ENCODE measurements around the gene RNF115.
"Not testable (repeated sequence)": the region's sequence is repeated elsewhere in the genome, so short reads cannot be mapped to it uniquely, and the experiment has no call there.

RNF115 gene

GRCh38 chr1:145730467-145730866, 93.4 kb downstream of the RNF115 start:
- DNase-seq (ENCODE audit: low read depth) = no peak

GRCh38 chr1:145729666-145730436, 94.0 kb downstream of the RNF115 start:
- no peak for DNase-seq (ENCODE audit: low read depth)

DNA sequence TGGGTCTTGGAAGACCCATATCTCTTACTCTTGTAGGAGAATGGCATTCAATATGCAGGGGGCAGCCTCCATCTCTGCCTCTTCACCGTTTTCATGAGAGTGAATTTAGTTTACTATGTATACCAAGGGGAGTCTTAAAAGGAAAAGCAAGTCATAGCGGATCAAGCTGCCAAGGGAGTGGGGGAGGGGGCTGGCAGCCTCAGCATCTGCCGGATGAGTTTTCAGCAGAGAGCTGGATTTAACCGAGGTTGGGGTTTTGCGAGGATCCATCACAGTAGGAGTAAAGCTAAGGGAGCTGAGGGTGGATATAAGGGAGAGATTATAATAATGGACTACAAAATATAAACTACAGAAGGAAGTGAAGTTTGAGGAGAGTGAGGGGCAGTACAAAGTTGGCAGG, 94.7 kb downstream of the RNF115 start:
- DNase-seq (ENCODE audit: low read depth) = no peak

DNA sequence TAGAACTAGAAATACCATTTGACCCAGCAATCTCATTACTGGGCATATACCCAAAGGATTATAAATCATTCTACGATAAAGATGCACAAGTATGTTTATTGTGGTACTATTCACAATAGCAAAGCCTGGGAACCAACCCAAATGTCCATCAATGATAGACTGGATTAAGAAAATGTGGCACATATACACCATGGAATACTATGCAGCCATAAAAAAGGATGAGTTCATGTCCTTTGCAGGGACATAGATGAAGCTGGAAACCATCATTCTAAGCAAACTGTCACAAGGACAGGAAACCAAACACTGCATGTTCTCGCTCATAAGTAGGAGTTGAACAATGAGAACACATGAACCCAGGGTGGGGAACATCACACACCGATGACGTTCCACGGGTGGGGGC, 97.7 kb downstream of the RNF115 start:
- not testable (repeated sequence) for DNase-seq (ENCODE audit: low read depth)

DNA sequence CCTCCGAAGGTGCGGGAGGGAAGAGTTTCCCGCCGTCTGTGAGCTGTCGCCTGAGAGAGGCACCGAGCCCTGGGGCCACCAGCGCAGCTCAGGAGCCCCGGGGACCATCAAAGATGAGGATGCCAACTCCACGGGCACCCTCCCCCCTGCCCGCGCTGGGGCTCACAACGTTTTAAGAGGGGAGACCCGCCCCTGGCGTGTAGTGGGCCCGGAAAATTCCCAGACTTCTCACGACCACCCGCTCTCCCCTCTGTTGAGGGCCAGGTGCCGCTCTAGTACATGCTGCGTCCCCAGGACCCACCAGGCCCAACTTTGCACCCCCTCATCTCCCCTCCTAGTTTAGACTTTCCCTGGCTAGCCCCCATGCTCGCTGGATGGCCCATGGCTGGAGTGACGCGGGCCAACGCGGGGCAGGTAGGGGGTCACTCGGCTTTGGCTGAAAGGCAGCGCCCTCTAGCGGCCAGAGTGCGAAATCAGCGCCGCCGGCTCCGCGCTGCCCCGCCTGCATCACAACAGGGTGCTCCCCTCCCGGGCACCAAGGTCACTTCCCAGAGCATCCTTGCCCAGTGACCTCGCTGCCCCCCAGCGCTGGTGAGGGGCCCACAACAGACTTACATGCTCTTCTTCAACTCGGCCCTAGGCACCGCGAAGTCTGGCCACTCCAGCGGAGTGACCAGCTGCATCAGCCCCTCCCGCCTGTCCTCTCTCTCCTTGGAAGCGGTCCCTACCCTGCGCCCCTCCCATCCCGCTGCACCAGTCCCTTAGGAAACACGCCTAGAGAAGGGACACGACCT, 102.8 kb downstream of the RNF115 start:
- peak; percentile 22 for DNase-seq (ENCODE audit: low read depth)

- DNase-seq (ENCODE audit: low read depth) = peak; percentile 57
These were observed 103.4 kb downstream of the RNF115 start for GRCh38 chr1:145720556-145720877.

- DNase-seq (ENCODE audit: low read depth) = no peak
These were observed 104.4 kb downstream of the RNF115 start, which contains the start of gene CD160 for GRCh38 chr1:145719230-145720079. Gene CD160, plus strand, starts transcription at chr1:145719499. Its CDS starts 8,829 bp downstream, at chr1:145728328.

GRCh38 chr1:145718465-145718864, 105.4 kb downstream of the RNF115 start:
- DNase-seq (ENCODE audit: low read depth) = not testable (repeated sequence)

- DNase-seq (ENCODE audit: low read depth) = no peak
These were observed 106.1 kb downstream of the RNF115 start for GRCh38 chr1:145717833-145718232.

DNA sequence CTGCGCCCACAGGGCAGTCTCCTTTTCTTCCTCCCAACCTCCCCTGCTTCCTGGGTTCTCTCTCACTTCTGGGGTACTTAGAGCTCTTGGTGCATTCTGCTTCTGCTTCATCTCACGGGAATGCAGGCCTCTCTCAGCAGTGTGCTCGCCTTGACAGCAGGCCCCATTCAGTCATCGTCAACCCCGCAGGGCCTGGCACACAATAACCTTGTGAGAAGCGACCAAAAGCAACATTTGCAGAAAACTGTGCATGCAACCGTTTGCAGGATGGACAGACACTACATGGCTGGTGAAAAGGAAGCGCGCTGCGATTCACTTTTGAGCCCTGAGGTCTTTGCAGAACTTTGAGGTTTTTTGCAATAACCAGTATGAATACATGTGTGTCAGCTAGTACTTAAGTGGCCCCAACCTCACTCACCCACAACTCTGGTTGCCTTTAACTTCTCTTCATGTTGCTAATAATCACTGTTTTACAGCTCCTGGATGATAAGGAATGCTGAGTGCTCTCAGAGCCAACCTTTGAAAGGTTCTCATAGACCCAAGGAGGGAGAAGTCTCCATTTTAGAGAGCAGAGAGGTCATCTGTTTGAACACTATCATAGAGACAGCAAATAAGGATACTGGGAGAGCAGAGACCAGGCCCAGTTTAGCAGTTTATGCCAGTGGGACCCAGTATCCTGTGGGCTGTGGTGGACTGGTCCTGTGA, 107.1 kb downstream of the RNF115 start:
- no peak for DNase-seq (ENCODE audit: low read depth)

DNA sequence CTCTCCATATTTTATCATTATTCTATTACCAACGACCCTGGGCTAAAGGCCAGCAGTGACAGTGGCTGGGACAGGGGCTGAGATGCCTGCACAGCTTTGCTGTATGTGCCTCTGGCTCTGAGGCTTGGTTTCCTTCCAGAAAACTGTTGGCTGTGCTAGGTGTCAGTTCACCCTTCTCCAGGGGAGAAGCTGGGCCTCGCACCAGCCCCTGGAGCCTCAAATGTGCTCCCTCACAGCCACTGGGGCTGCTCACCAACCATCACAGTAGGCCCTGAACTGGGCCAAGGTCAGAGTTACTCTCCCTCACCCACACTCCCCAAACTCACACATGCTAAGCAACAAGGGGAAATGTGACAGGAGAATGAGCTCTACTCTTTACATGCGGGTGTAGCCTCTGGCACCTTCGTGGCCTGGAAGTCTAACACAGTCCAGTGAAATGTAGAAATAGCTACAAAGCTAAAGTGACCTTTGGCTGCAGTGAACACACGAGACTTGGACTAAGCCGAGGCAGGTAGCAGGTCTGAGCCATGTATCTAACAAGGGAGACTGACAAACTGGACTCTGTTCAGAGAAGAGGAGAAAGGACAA, 109.3 kb downstream of the RNF115 start:
- no peak for DNase-seq (ENCODE audit: low read depth)

- no peak for DNase-seq (ENCODE audit: low read depth)
These were observed 112.7 kb downstream of the RNF115 start for GRCh38 chr1:145711213-145711651.

DNA sequence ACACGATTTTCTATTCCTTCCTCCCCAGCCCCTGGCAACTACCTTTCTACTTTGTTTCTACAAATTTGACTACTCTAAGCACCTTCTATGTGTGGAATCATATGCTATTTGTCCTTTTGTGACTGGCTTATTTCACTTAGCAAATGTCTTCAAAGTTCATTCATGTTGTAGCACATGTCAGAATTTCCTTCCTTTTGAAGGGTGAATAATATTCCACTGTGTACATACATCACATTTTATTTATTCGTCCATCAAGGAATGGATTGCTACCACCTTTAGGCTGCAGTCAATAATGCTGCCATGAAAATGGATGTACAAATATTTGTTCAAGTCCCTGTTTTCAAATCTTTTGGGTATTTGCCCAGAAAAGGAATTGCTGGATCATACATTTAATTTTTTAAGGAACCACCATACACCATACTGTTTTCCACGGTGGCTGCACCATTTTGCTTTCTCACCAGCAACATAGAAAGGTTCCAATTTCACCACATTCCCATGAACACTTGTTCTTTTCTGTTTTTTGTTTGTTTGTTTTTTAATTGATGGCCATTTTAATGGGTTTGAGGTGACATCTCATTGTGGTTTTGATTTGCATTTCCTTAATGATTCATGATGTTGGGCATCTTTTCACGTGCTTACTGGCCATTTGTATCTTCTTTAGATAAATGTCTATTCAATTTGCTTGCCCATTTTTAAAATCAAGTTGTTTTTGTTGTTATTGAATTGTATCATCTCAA, 113.4 kb downstream of the RNF115 start:
- no peak for DNase-seq (ENCODE audit: low read depth)

DNA sequence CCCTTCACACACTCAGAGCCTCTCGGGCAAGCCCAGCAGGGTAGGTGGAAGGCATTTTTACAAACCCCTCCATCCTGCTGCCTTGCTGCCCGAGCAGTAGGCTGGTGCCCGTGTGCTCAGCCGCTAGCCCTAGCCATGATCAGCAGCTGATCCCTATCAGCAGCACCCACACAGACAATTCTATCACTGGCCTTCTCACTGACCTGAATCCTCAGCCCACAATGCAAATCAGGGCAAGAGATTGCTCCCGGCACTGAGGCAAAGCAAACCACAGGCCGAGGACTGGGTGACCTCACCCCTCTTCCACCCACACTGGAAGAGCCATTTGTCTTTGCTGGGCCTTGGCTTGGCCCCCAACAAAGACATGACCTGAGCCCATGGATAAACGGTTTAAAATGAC, 115.8 kb downstream of the RNF115 start:
- DNase-seq (ENCODE audit: low read depth) = peak; percentile 53

DNA sequence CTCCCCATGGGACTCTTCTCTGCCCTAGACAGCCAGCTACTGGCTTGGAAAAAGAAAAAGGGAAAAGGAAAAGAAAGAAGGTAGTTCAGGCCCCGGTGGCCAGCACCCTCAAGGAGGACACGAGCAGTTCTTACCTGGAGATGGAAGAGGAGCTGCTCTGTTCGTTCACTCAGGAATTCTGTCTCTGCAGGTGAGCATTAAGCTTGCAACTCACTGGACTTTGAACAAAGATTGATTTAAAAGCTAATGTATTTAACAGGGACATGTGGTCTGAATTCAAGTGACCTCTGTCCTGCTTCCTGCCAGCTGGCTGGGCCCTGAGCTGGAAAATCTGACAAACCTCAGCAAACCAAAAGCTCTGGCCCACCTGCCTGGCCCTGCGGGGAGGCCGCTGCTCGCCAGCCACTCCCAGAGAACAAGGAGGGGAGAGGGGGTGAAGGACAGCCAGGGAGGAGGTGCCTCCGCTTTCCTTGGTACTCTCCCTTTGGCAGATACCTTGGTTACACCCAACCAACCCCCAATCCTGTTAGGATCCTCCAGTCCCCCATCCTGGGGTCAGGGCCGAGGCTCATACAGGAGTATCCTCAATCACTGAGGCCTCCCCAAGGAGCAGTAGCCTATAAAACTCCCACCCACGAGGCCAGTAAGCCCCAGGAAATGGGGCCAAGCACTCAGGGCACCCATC, 116.6 kb downstream of the RNF115 start, which contains the start of gene PDZK1:
Gene PDZK1 (minus strand): TSS at position 186 of the 685 bp plus-strand sequence. CDS start 19,347 bp downstream, outside the sequence.
- DNase-seq (ENCODE audit: low read depth) = no peak

DNA sequence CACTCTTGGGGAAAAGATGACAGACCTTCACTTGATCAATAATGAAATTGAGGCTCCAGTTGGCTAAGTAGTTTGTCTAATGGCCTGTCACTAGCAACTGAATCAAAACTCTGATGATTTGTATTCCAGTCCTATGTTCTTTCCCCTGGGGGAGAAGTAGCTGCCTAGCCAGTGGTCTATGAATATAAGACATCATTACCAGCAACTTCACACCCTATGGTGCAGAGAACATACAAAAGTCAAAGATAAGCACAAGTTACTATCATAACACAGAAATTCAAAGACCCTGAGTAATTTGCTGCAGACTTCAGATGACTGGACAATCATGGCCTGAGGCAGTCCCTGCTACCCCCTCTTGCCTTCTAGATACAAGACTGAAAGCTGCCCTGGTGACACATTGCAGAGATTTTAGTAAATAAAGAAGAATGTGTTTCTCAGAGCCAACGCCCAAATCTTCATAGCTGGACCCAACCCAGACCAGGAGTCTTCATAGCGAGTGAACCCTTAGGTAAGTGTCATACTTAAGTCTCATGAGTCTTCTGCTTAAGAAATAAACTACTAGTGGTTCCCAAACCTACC, 117.7 kb downstream of the RNF115 start:
- DNase-seq (ENCODE audit: low read depth) = no peak

DNA sequence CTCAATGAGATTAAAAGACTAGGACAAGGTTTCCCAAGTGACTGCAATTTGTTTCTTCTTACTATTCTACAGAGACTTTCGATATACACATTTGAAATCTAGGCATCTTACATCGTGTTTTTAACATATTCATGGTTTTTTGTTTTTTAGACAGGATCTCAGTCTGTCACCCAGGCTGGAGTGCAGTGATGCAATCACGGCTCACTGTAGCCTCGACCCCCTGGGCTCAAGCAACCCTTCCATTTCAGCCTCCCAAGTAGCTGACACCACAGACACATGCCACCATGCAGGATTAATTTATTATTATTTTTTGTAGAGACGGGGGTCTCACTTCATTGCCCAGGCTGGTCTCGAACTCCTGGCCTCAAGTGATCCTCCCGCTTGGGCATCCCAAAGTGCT, 118.3 kb downstream of the RNF115 start:
- no peak for DNase-seq (ENCODE audit: low read depth)

- DNase-seq (ENCODE audit: low read depth) = no peak
These were observed 121.1 kb downstream of the RNF115 start for GRCh38 chr1:145702826-145703225.

- no peak for DNase-seq (ENCODE audit: low read depth)
These were observed 121.8 kb downstream of the RNF115 start for GRCh38 chr1:145702052-145702451.

Measured in amniotic epithelial cell (primary cell).